SK-N-MC (cell line): ENCODE results near the gene HAGHL.
"Not testable (repeated sequence)": the region's sequence is repeated elsewhere in the genome, so short reads cannot be mapped to it uniquely, and the experiment has no call there.

ENCODE experiments used
- DNase-seq: peaks from one replicate; pipeline ENCODE4 v3.0.0-alpha.2; 2011; ENCODE audit warnings: low read depth, low spot score
- H3K27ac ChIP-seq: fragments of 200-600 bp; sonication (generic); 2 replicates; pipeline ENCODE4 v1.5.1; 2016; ENCODE audit warnings: mixed run types
- H3K36me3 ChIP-seq: fragments of 200-600 bp; sonication (generic); 2 replicates; pipeline ENCODE4 v1.6.1; 2017; ENCODE audit warnings: antibody characterized with exemption, low read length, mixed read lengths; ENCODE audit not compliant: insufficient read depth
- H3K4me3 ChIP-seq: fragments of 200-600 bp; sonication (generic); 2 replicates; pipeline ENCODE4 v1.5.1; 2016
- H3K9ac ChIP-seq: fragments of 200-600 bp; sonication (generic); 2 replicates; pipeline ENCODE4 v1.8.0; 2017; ENCODE audit warnings: mixed run types, mixed read lengths; ENCODE audit not compliant: insufficient read length
- H3K9me3 ChIP-seq: fragments of 200-600 bp; sonication (generic); 2 replicates; pipeline ENCODE4 v1.6.1; 2017; ENCODE audit warnings: low read depth, mild to moderate bottlenecking, antibody characterized with exemption, low read length, moderate library complexity, mixed read lengths
- EZH2 ChIP-seq: fragments of 200-600 bp; sonication (generic); IDR thresholded peaks from one replicate; pipeline ENCODE4 v1.6.1; 2017; ENCODE audit warnings: antibody characterized with exemption
- FOXP2 ChIP-seq: optimal IDR thresholded peaks from 2 replicates; pipeline ENCODE3; 2011; ENCODE audit warnings: mild to moderate bottlenecking, moderate library complexity; ENCODE audit not compliant: insufficient read depth; ENCODE audit errors: extremely low read length, control extremely low read depth
- POLR2AphosphoS5 ChIP-seq: IDR thresholded peaks from 2 replicates; pipeline ENCODE4 v1.6.1; 2012; ENCODE audit warnings: mild to moderate bottlenecking, low read depth, low read length, borderline replicate concordance

Gene HAGHL

GRCh38 chr16:774086-775001 is 47.4 kb downstream of the HAGHL start:
- no peak overlapping the region for H3K27ac ChIP-seq
- no peaks in the 10 kb centered on the region for H3K9me3 ChIP-seq
- H3K4me3 ChIP-seq, result no peak overlapping the region
- no peak for TF ChIP-seq FOXP2
- no peak for TF ChIP-seq EZH2
- TF ChIP-seq POLR2AphosphoS5, result no peak
- DNase-seq, result no peak
- H3K9ac ChIP-seq, result no peak overlapping the region
- no peaks in the 10 kb centered on the region for H3K36me3 ChIP-seq

- no peaks in the 10 kb centered on the region for H3K9me3 ChIP-seq
- no peak for DNase-seq
- H3K4me3 ChIP-seq, result no peak overlapping the region
- H3K36me3 ChIP-seq, result no peaks in the 10 kb centered on the region
- TF ChIP-seq EZH2 (no peak), POLR2AphosphoS5 (no peak)
- H3K27ac ChIP-seq, result no peak overlapping the region
- H3K9ac ChIP-seq, result no peak overlapping the region
These were observed 48.4 kb downstream of the HAGHL start for GRCh38 chr16:775236-775796.

- not testable (repeated sequence) for H3K4me3 ChIP-seq, H3K27ac ChIP-seq, H3K36me3 ChIP-seq, H3K9me3 ChIP-seq, DNase-seq, H3K9ac ChIP-seq
These were observed 49.4 kb downstream of the HAGHL start for GRCh38 chr16:776298-776697.

- Histone ChIP-seq H3K27ac (no peak overlapping the region), H3K4me3 (no peak overlapping the region), H3K9ac (no peak overlapping the region), H3K36me3 (no peaks in the 10 kb centered on the region), H3K9me3 (no peaks in the 10 kb centered on the region)
- DNase-seq, result no peak
- no peak for TF ChIP-seq FOXP2
- no peak for TF ChIP-seq EZH2
- no peak for TF ChIP-seq POLR2AphosphoS5
These were observed 49.9 kb downstream of the HAGHL start for GRCh38 chr16:776824-777223.

GRCh38 chr16:777826-778225 is 50.9 kb downstream of the HAGHL start:
- Histone ChIP-seq H3K9ac (no peak overlapping the region), H3K27ac (no peak overlapping the region), H3K4me3 (no peak overlapping the region), H3K36me3 (no peaks in the 10 kb centered on the region), H3K9me3 (no peaks in the 10 kb centered on the region)
- no peak for DNase-seq
- TF ChIP-seq POLR2AphosphoS5 (no peak), FOXP2 (no peak), EZH2 (no peak)

- DNase-seq, result no peak
- Histone ChIP-seq H3K9ac (no peak overlapping the region), H3K4me3 (no peak overlapping the region)
These were observed 51.5 kb downstream of the HAGHL start for GRCh38 chr16:778447-778846.

GRCh38 chr16:778909-779527 is 52.1 kb downstream of the HAGHL start:
- H3K9me3 ChIP-seq, result no peaks in the 10 kb centered on the region
- TF ChIP-seq EZH2, result no peak
- TF ChIP-seq POLR2AphosphoS5, result no peak
- no peak for TF ChIP-seq FOXP2
- DNase-seq, result no peak
- no peak overlapping the region for H3K9ac ChIP-seq
- H3K27ac ChIP-seq, result no peak overlapping the region
- no peak overlapping the region for H3K4me3 ChIP-seq
- H3K36me3 ChIP-seq, result no peaks in the 10 kb centered on the region

More at GRCh38 chr16:778447-778846, 51.5 kb downstream of the HAGHL start:
- H3K36me3 ChIP-seq, result no peaks in the 10 kb centered on the region
- H3K9me3 ChIP-seq, result no peaks in the 10 kb centered on the region
- H3K27ac ChIP-seq, result no peak overlapping the region
- no peak for TF ChIP-seq EZH2
- no peak for TF ChIP-seq FOXP2
- no peak for TF ChIP-seq POLR2AphosphoS5
